Suprapubic skin (tissue), 4 donors: ENCODE measurements around the gene ALDH1L1. TPM values are rescaled to one million over a fixed set of nuclear protein-coding genes. Genes with fewer than 3 reads are reported as not detected.

ENCODE experiments used
- DNase-seq, 2 donors: peaks; one replicate each; pipeline ENCODE4 v3.0.0-alpha.2; 2019; ENCODE audit warnings: low spot score in 2 of 2
- H3K27ac ChIP-seq: fragments of 200-600 bp; sonication (generic); one replicate; pipeline ENCODE4 v1.5.1; 2019
- H3K27me3 ChIP-seq: fragments of 200-600 bp; sonication (generic); one replicate; pipeline ENCODE4 v1.5.1; 2019
- H3K36me3 ChIP-seq: fragments of 200-600 bp; sonication (generic); one replicate; pipeline ENCODE4 v1.5.1; 2019
- H3K4me1 ChIP-seq: fragments of 200-600 bp; sonication (generic); one replicate; pipeline ENCODE4 v1.5.1; 2019
- H3K4me3 ChIP-seq: fragments of 200-600 bp; sonication (generic); one replicate; pipeline ENCODE4 v1.5.1; 2019; ENCODE audit warnings: mild to moderate bottlenecking
- H3K9me3 ChIP-seq: fragments of 200-600 bp; sonication (generic); one replicate; pipeline ENCODE4 v1.5.1; 2019
- CTCF ChIP-seq, 2 donors: fragments of 200-600 bp in 1 of 2; fragments of 450-650 bp in 1 of 2; sonication (generic) in 1 of 2; IDR thresholded peaks; one replicate each; pipeline ENCODE4 v1.5.1; 2016 to 2019; ENCODE audit warnings: antibody characterized with exemption in 2 of 2, mild to moderate bottlenecking in 1 of 2, moderate library complexity in 1 of 2
- EP300 ChIP-seq: sonication (generic); formaldehyde crosslinking; IDR thresholded peaks from one replicate; pipeline ENCODE4 v1.6.1; 2017; ENCODE audit warnings: antibody characterized with exemption
- POLR2A ChIP-seq, 2 donors: fragments of 450-650 bp; IDR thresholded peaks; one replicate each; pipeline ENCODE4 v1.6.1; 2017; ENCODE audit warnings: antibody characterized with exemption in 2 of 2, mild to moderate bottlenecking in 2 of 2, moderate library complexity in 2 of 2
- POLR2AphosphoS5 ChIP-seq, 3 donors: sonication (generic); formaldehyde crosslinking; IDR thresholded peaks; one replicate each; pipeline ENCODE4 v1.6.1; 2017; ENCODE audit warnings: antibody characterized with exemption in 3 of 3
- WGBS: methylation state at CpG from one replicate; pipeline ENCODE4 v1.1.5; 2018; 5-methylcytosine and 5-hydroxymethylcytosine counted together
- total RNA-seq, 4 donors: library from RNA; depleted of rRNA; stranded (reverse); fragments of >200 nt; gene quantifications; one replicate each; pipeline ENCODE4 v1.1.0, GENCODE V29; 2016

The ALDH1L1 gene
- total RNA-seq, 4 donors from 2014 or later = 5.1 to 8.5 (median 7.4) TPM

DNA sequence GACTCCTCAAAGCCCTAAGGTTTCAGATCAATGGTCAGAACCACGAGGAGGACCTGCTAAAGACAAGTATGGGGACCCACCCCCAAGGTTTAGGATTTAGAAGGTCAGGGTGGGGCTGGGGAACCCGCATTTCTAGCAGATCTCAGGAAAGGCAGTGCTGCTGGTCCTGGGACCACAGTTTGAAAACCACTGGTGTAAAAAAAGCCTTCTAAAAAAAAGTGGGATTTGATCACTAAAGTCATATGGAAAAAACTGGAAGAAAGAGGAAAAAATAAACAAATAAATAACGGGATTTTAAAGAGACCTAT is 97.3 kb downstream of the ALDH1L1 start:
- DNase-seq = no peak
- 22% methylated on average over 3 of the region's 3 CpGs for WGBS
- TF ChIP-seq POLR2AphosphoS5 (IDR thresholded peaks at IDR 0.05) = no peak
- no peak for TF ChIP-seq POLR2A (IDR thresholded peaks at IDR 0.05)
- no peak for TF ChIP-seq CTCF (IDR thresholded peaks at IDR 0.05)
- no peak for TF ChIP-seq EP300
- H3K9me3 ChIP-seq = no peaks in the 10 kb centered on the region
- no peaks in the 10 kb centered on the region for H3K27me3 ChIP-seq
- H3K4me3 ChIP-seq = peak overlapping the region; percentile 68
- peak overlapping the region; percentile 91 for H3K27ac ChIP-seq
- peaks cover 30% of the 10 kb centered on the region for H3K4me1 ChIP-seq
- H3K36me3 ChIP-seq = no peaks in the 10 kb centered on the region

DNA sequence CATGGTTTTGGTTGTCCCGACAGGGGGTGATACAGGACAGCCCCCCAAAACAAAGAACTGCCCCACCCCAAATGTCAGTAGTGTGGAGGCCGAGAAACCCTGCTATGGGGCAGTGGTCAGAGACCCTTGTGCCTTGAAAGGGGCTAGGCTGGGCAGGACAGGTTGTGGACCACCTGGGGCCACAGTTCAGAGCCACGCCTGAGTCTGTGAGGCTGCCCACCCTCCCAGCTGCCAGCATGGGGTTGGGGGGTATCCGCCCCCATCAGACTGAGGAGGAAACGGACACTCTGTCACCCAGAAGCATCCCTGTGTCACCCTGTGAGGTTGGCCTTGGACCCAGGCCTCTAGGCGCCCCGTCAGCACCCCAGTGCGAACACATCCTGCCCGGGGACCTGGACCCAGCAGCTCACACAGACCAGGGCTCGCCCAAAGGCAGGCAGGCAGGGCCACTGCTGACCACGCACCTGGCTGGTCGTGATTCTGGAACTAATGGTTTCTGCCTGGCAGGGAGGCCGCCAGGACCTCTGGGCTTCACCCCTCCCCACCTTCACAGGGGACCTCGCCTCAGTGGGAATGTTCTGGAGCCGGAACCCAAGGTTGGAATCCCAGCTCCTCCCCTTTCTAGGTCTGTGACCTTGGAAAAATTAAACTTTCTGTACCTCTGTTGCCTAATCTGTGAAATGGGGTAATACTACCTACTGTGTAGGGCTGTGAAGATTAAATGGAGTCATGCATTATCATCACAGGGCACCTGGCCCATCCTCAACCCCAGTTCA is 97.8 kb downstream of the ALDH1L1 start:
- no peaks in the 10 kb centered on the region for H3K9me3 ChIP-seq
- peaks cover 5% of the 10 kb centered on the region for H3K36me3 ChIP-seq
- no peak for DNase-seq
- TF ChIP-seq EP300 = no peak
- no peak for TF ChIP-seq POLR2AphosphoS5 (IDR thresholded peaks at IDR 0.05)
- no peak for TF ChIP-seq CTCF (IDR thresholded peaks at IDR 0.05)
- no peak for TF ChIP-seq POLR2A (IDR thresholded peaks at IDR 0.05)
- H3K4me1 ChIP-seq = peaks cover 30% of the 10 kb centered on the region
- peak overlapping the region; percentile 68 for H3K4me3 ChIP-seq
- H3K27me3 ChIP-seq = no peaks in the 10 kb centered on the region
- H3K27ac ChIP-seq = peak overlapping the region; percentile 54
- 76% methylated on average over 2 of the region's 15 CpGs for WGBS

- Histone ChIP-seq H3K36me3 (peaks cover 8% of the 10 kb centered on the region), H3K4me3 (no peak overlapping the region), H3K27ac (peak overlapping the region; percentile 54), H3K9me3 (no peaks in the 10 kb centered on the region), H3K27me3 (no peaks in the 10 kb centered on the region), H3K4me1 (peaks cover 30% of the 10 kb centered on the region)
- TF ChIP-seq POLR2AphosphoS5 (IDR thresholded peaks at IDR 0.05) (peak in 1 of 3 donors; percentile 27), EP300 (no peak), POLR2A (IDR thresholded peaks at IDR 0.05) (no peak), CTCF (IDR thresholded peaks at IDR 0.05) (peak in 1 of 2 donors; percentile 29)
- no peak for DNase-seq
- 46% methylated on average over 8 of the region's 9 CpGs for WGBS
These were observed 98.6 kb downstream of the ALDH1L1 start for GRCh38 chr3:126081618-126082361.

- Histone ChIP-seq H3K36me3 (peaks cover 8% of the 10 kb centered on the region), H3K9me3 (no peaks in the 10 kb centered on the region), H3K27ac (no peak overlapping the region), H3K27me3 (no peaks in the 10 kb centered on the region), H3K4me3 (no peak overlapping the region), H3K4me1 (peaks cover 30% of the 10 kb centered on the region)
- 94% methylated on average over 5 of the region's 5 CpGs for WGBS
- no peak for DNase-seq
- TF ChIP-seq EP300 = no peak
These were observed 99.4 kb downstream of the ALDH1L1 start for GRCh38 chr3:126080970-126081369.

DNA sequence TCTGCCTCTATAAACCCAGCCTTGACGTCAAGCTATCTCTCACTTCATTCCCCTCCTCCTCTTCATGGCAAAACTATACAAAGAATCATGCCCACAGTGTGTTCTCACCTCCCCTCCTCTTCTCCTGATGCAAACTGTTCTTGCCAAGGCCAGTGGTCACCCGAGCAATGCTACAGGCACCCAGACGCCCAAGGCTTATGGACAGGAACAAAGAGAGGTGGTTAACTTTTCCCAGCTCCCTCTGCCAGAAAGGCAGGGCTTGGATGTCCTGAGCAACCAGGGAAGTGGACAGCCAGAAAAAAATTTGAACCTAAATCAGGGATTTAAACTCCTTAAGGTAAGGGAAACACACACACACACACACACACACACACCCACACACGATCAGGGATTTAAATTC is 101.5 kb downstream of the ALDH1L1 start:
- H3K27ac ChIP-seq = no peak overlapping the region
- TF ChIP-seq EP300 = no peak
- no peak for TF ChIP-seq POLR2AphosphoS5 (IDR thresholded peaks at IDR 0.05)
- TF ChIP-seq CTCF (IDR thresholded peaks at IDR 0.05) = no peak
- TF ChIP-seq POLR2A (IDR thresholded peaks at IDR 0.05) = no peak
- no peaks in the 10 kb centered on the region for H3K27me3 ChIP-seq
- 81% methylated on average over 4 of the region's 4 CpGs for WGBS
- no peak for DNase-seq
- peaks cover 8% of the 10 kb centered on the region for H3K36me3 ChIP-seq
- no peak overlapping the region for H3K4me3 ChIP-seq
- H3K9me3 ChIP-seq = peaks cover 1% of the 10 kb centered on the region
- peaks cover 19% of the 10 kb centered on the region for H3K4me1 ChIP-seq
